ENCODE data around the gene PRPSAP1.
"Not testable (repeated sequence)": the region's sequence is repeated elsewhere in the genome, so short reads cannot be mapped to it uniquely, and the experiment has no call there.

The PRPSAP1 gene

DNA sequence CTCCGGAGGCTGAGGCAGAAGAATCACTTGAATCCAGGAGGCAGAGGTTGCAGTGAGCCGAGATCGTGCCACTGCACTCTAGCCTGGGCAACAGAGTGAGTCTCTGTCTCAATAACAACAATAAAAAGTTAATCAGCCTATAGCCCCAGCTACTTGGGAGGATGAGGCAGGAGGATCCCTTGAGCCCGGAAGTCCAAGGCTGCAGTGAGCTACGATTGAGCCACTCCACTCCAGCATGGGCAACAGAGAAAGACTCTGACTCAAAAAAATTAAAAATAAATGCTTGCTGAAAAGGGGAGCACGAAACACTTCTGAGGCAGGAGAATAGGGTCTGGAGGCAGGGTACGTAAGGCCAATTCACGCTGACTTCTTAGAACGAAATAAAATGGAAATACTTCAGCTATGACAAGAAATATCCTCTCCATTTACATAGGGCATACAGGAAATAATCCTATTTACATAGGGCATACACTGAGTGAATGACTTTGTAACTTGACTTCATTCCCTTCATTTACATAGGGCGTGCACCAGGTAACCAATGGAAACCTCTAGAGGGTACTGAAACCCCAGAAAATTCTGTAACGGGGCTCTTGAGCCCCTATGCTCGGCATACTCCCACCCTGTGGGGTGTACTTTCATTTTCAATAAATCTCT lies 3.2 kb upstream of the PRPSAP1 start:
- no peak for DNase-seq (ENCODE audit: low read depth)
- no peak overlapping the region for H3K4me3 ChIP-seq (ENCODE audit: low read length)
- TF ChIP-seq, protein P1, sequence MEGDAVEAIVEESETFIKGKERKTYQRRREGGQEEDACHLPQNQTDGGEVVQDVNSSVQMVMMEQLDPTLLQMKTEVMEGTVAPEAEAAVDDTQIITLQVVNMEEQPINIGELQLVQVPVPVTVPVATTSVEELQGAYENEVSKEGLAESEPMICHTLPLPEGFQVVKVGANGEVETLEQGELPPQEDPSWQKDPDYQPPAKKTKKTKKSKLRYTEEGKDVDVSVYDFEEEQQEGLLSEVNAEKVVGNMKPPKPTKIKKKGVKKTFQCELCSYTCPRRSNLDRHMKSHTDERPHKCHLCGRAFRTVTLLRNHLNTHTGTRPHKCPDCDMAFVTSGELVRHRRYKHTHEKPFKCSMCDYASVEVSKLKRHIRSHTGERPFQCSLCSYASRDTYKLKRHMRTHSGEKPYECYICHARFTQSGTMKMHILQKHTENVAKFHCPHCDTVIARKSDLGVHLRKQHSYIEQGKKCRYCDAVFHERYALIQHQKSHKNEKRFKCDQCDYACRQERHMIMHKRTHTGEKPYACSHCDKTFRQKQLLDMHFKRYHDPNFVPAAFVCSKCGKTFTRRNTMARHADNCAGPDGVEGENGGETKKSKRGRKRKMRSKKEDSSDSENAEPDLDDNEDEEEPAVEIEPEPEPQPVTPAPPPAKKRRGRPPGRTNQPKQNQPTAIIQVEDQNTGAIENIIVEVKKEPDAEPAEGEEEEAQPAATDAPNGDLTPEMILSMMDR (conservative IDR thresholded peaks at IDR 0.05; ENCODE audit: low read length): no peak

DNA sequence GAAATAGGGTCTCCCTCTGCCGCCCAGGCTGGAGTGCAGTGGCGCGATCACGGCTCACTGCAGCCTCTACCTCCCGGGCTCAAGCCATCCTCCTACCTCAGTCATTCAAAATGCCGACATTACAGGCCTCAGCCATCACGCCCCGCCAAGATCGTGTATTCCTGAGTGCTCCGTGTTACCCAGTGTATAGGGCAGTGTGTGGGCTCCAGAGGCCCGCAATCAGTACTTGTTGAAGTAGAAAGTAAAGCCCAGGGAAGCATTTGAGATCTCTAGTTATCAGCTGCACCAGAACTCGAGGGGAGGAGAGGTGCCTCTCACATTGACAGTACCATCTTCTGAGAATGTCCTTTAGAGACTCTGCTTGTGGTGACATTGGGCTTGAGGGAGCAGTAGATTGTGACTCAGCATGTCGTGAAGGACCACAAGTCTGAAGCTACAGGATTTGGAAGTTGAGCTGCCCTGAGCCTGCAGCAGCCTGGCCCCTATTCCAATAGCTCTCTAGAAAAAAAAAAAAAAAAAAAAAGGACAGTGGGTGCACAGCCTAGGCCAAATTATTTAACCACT lies 1.1 kb upstream of the PRPSAP1 start:
- no peak overlapping the region for H3K4me3 ChIP-seq (ENCODE audit: low read length)
- TF ChIP-seq, protein P1 (conservative IDR thresholded peaks at IDR 0.05; ENCODE audit: low read length): no peak
- no peak for DNase-seq (ENCODE audit: low read depth)

DNA sequence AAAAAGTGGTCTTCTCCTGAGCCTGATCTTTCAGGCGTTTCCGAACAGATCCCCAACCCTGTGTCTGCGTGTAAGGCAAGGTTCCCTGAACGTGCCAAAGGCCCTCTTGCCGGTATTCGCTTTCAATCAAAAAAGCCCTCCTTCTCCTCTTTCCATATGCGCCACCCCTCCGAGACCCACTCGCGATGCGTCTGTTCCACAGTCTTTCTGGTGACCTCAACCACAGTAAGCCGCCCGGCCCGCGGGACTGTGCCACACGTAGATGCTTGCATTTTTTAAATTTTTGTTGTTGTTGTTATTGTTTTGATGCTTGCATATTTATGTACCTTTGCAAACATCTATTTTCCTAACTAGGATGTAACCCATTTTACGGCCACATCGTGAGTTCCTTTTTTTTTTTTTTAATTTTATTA lies 607 bp upstream of the PRPSAP1 start:
- peak overlapping the region; percentile 82 for H3K4me3 ChIP-seq (ENCODE audit: low read length)
- DNase-seq (ENCODE audit: low read depth): no peak
- TF ChIP-seq, protein P1 (conservative IDR thresholded peaks at IDR 0.05; ENCODE audit: low read length): no peak

DNA sequence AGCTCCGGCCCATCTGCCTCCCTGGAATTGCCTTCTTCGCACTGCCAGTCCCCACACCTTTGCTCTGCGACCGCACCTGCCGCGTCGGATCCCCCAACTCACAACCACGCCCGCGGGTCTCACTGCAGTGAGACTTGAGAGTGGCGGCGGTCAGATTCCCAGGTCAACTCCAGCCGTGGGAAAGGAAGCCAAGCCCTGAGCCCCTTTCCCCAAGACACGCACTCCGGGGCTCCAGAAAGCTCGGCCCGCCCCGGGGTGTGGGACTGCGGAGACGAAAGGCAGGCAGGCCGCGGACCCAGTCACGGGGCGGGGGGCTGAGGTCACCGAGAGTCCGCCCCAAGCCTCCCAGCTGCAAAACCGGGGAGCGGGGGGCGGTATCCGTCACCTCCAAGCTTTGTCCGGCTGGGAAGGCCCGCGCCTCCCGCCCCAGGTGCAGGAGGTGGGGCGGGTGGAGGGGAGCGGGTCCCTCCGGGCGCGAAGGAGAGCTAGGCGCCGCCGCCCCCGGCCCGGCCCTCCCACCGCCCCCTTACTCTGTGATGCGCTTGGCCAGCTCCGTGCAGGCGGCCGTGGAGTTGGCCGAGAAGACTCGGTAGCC lies 615 bp downstream of the PRPSAP1 start:
- H3K4me3 ChIP-seq (ENCODE audit: low read length): peak overlapping the region; percentile 82
- no peak for DNase-seq (ENCODE audit: low read depth)
- TF ChIP-seq, protein P1 (conservative IDR thresholded peaks at IDR 0.05; ENCODE audit: low read length): no peak

DNA sequence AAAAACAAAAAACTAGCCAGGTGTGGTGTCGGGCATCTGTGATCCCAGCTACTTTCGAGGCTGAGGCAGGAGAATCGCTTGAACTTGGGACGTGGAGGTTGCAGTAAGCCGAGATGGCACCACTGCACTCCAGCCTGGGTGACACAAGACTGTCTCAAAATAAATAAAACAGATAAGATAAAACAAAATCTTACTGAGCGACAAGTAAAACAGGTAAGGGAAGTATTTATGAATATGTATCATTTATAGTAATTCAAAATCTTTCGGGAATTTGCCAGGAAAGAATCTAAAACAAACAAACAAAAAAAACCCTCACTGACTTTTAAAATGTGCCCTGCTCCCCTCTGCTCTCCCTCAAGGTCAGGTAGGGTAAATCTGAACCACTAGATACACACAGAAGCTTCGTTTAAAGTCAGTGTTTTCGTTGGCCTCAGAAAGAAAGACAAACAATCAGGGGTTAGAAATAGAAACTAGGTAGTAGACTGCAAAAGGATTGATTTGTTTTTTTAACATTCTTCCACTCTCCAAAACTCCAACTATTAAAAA lies 2.1 kb downstream of the PRPSAP1 start:
- H3K4me3 ChIP-seq (ENCODE audit: low read length): no peak overlapping the region; the same call in 1 of the 2 replicates
- TF ChIP-seq, protein P1 (conservative IDR thresholded peaks at IDR 0.05; ENCODE audit: low read length): no peak
- no peak for DNase-seq (ENCODE audit: low read depth)

DNA sequence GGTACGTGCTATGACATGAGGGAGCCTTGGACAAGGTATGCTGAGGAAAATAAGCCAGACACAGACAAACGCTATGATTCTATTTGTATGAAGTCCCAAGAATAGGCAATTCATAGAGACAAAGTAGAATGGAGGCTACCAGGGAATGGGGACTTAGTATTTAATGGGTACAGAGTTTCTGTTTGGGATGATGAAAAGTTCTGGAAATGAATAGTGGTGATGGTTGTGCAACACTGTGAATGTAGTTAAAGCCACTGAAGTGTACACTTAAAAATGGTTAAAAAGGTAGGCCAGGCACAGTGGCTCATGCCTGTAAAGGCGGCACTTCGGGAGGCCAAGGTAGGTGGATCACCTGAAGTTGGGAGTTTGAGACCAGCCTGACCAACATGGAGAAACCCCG lies 3.3 kb downstream of the PRPSAP1 start:
- TF ChIP-seq, protein P1 (conservative IDR thresholded peaks at IDR 0.05; ENCODE audit: low read length): no peak
- DNase-seq (ENCODE audit: low read depth): no peak
- no peak overlapping the region for H3K4me3 ChIP-seq (ENCODE audit: low read length)

DNA sequence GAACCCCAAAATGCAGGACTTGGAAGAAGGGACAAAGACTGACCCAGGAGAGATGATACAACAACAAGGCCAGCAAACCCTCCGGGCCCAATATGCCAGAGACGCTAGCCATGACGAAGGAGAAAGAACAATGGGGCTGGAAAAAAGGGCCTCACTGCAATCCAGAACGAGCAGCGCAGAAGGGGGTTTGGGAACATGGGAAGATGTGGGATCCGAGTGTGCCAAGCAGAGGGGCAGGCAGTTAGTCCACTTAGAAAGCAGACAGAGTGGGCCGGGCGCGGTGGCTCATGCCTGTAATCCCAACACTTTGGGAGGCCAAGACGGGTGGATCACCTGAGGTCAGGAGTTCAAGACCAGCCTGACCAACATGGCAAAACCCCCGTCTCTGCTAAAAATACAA lies 6.8 kb downstream of the PRPSAP1 start:
- not testable (repeated sequence) for H3K4me3 ChIP-seq (ENCODE audit: low read length); DNase-seq (ENCODE audit: low read depth)
